ENCODE data around the gene KBTBD3.

- TF ChIP-seq CTCF (conservative IDR thresholded peaks at IDR 0.05) = no peak
- no peak for TF ChIP-seq ZFX (IDR thresholded peaks at IDR 0.05)
These were observed 65.7 kb downstream of the KBTBD3 start for GRCh38 chr11:106011481-106011880.
